GM19324 (cell line): ENCODE results near the gene VAPB.
A peak's percentile ranks its signal among the peaks of the same experiment; 100 is the strongest.
"Not testable (repeated sequence)": the region's sequence is repeated elsewhere in the genome, so short reads cannot be mapped to it uniquely, and the experiment has no call there.

Experiments
- ATAC-seq: cut with Tn5 transposase; IDR thresholded peaks from one replicate; pipeline ENCODE4 v1.9.1; 2021; ENCODE audit warnings: mild to moderate bottlenecking, moderate library complexity; ENCODE audit not compliant: unreplicated experiment, low FRiP score

Gene VAPB, protein sequence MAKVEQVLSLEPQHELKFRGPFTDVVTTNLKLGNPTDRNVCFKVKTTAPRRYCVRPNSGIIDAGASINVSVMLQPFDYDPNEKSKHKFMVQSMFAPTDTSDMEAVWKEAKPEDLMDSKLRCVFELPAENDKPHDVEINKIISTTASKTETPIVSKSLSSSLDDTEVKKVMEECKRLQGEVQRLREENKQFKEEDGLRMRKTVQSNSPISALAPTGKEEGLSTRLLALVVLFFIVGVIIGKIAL

DNA sequence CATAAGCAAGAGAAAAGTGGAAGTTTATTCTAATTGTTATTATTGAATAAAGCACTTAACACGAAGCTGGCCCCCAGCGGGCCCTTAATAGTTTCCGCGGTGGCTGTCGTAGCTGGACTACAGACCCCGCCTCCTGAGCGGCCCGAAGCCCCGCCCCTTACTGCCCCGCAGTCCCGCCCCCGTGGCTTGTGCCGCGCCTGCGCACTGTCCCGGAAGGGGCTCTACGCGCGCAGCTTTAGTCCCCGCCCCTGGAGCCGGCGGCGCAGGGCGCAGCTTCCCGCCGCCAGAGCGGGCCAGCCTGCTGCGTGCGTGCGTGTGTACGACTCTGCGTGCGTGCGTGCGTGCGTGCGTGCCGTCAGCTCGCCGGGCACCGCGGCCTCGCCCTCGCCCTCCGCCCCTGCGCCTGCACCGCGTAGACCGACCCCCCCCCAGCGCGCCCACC is at the start of gene VAPB:
VAPB (plus strand) TSS at position 348 of the 442 bp plus-strand sequence. CDS start 231 bp downstream, outside the sequence.
- ATAC-seq, result peak; percentile 98

DNA sequence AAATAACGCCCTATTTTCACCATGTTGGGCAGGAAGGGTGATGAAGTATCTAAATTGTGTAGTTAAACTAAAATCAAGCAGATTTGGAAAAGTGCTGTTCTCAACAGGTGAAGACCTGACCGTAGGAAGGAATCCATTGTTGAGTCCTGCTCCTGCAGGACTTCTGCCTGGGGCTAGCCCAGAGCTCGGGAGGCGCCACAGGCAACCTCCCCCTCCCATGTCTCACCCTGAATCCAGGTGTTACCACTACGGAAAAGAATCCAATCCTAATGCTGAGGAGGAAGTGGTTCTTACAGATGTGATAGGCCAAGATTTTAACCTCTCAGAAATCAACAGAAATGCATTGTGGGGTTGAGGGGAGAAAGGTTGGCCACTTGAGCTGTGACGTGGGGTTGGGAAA is 49.3 kb upstream of the VAPB start:
- no peak for ATAC-seq

DNA sequence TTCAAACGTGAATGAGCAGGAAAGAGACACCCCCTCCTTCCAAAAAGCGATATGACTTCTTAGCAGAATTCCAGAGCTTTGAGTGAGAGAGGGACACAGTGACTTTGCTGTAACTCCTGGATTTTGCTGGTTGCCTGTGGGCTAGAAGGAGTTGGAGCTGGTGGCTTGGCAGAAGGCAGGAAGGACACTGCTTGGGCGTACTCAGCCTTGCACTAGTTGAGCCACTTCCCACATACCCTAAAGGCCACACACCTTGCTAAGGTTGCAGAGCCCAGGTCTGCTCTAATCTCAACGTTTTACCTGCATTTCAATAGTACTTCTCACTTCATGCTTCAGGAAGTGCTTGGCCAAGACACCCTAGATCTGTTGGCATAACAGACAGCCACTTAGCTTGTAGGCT is 48.9 kb upstream of the VAPB start:
- no peak for ATAC-seq

DNA sequence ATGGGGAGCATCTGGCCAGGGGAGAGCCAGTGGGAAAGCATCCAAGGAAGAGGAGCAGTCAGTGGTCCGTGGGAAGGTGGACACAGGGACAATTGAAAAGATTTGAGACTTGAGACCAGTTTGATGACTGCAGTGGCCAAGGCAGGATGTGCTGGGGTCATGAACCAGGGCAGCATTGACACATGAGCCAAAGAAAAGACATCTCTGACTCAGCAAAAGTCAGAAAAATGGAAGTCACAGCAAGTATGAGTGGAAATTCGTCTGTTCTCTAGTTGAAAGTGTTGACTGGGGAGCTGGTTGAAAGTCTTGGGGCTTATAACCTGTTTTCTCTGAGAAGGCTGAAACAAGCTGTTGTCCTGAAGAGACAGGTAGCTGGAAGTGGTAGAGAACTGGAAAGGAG is 48.2 kb upstream of the VAPB start:
- ATAC-seq, result no peak

DNA sequence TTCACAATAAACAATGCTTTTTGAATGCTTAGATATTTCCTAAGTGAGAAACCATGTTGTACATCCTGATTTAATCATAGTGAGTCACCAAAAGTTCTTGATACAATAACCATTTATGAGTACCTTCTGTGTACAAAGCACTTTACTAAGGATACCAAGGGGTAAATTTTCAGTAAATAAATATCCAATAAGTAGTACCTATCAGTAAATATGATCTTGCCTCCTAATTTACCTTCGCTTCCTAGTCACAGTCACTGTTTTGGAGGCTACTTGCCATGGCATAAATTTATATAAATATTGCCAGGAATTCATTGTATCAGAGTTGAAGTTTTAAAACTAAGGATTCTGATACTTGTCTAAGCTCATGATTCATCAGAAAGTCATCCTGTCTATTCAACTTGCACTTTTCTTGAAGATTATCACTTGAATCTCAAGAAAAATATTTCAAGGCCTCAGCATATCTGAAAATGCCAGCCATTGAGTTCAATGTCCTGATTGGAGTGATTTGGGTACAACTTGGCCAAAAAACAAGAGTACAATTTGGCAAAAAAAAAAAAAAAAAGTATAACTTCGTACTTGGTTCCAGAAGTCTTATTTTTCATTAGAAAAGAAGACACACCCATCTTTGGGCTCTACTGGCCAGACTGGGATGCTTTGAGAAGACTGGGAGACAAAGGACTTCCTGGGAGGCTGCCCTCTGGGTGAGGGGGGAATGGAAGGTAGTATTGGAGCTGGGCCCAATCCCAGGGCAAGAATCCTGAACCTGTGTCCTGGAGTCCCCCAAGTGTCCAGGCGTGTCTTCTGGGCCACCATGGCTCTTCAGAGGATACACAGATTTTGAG is 46.7 kb upstream of the VAPB start:
- no peak for ATAC-seq

DNA sequence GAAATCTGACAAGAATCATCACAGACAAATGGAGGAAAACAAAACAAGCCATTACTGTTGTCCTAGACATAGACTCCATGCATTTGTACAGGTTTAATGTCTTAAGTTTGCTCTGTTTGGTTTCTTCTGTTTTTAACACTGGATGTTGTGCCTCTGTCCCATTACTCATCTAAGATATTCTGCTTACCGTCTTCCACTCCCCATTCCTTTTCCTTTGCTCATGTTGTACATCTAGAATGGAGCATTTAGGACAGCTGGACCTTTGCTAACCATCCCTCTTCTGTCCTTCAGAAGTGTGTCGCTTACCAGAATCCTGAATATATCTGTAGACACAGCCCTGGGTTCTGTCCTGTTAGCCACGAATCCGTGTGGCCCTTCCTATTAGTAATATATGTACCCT is 44.3 kb upstream of the VAPB start:
- ATAC-seq, result no peak

DNA sequence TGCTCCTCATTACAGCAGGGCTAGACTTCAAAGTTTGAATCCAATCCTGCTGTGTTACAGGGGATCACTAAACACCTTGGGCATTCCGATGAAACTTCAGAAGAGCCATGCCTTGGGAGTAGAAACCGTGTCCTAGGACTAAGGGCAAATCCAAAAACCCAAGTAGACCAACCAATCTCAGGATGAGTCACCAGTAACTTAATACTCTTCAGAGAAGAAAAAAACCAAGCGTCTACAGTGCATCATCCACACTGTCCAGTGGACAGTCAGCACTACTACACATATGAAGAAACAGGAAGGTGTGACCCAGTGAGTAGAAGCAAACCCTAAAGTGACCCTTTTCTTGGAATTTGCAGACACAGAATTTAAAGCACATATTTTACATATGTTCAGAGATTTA is 39.5 kb upstream of the VAPB start:
- ATAC-seq, result no peak

DNA sequence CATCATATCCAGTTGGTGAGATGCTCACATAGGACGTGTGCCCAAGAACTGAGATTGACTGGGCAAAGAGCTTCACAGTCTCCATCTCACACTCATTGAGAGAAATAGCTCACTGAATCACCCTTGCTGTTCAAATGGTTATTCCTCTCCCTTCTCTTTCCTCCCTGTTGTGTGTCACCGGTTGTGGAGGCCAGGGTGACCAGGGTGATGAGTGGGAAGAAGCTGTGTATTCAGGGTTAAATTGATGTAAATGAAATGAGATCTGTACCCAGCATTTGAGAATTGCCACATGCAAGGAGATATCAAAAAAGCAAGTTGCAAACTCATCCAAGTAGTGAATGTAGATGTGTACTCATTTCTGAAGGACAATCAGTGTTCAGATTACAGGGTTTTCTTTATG is 36.6 kb upstream of the VAPB start:
- no peak for ATAC-seq

DNA sequence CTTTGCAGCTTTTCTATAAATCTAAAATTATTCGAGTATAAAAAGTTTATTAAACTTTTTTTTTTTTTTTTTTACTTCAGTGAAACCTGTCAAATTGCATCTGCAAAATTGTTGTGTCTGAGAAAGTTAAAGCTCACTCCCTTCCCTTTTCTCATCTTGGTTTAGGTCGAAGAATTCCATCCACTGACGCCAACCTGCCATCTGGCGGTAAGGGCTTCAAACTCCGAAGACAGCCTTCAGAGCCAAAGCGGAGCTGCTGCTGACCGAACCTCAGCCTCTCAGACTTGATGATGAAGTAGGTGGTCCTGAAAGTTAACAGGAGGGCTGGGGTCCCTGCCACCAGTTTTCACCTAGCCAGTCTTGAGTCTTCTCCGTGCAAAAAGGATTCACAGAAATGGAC is 29.6 kb upstream of the VAPB start:
- ATAC-seq, result no peak

DNA sequence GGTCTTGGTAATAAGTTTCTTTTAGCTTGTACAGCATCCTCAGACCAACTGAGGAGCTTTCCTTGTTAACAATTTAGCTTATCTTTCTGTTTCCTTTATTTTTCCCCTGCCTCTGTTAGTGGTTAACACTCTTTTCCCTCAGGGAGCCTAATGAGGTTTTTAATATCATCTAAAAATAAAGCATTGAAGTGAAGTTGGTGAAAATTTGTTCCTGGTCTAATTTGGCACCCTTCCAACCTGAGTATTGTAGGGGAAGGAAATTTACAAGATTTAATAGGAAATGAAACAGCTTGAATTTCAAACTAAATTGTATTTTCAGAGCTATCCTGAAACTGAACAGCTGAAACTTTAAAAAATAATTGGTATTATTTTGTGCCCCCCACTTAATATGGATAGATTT is 28.1 kb upstream of the VAPB start:
- ATAC-seq, result no peak

DNA sequence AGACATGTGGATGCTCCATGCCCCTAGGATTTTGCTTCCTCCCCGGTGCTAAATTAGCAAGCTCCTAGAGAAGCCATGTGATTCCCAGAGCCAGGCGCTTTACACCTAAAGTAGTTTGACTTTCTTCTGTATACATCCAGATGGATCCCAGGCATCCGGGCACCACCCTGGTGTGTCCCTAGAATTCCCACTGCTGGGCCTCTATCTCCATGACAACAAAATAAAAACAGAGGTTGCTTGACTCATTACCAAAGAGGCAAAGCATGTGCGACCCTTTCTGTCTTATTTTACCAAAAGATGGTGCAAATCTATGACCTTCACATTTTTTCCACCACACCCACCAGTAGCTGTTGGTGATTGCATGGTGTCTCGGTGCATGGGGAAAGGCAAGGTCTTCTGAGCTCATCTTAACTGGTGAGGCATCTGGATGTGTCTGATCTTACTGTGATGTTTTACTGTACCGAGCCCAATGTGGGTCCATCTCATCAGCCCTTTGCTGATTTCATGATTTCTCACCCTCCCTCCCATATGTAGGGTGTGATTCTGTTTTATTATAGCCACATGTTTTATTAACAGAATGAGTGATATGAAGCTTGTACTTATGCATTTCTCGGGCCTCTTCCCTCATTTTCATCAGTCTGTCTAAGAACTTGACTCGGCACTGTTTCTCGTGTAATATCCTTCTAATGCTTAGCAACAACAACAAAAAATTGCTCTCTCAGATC is 27.4 kb upstream of the VAPB start:
- no peak for ATAC-seq

DNA sequence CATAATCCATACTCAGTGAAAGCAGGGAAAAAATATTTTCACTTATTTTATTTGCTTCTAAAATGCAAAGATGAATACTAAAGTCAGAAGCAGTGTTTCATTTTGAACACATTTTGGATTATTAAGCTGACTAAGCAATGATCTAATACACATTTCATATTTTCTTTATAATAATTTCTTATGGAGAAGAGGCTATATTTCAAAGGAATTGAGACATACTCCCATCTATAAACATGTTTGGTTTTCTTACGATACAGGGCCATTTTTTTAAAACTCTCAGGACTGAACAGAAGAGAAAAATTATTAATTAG is 26.9 kb upstream of the VAPB start:
- no peak for ATAC-seq

DNA sequence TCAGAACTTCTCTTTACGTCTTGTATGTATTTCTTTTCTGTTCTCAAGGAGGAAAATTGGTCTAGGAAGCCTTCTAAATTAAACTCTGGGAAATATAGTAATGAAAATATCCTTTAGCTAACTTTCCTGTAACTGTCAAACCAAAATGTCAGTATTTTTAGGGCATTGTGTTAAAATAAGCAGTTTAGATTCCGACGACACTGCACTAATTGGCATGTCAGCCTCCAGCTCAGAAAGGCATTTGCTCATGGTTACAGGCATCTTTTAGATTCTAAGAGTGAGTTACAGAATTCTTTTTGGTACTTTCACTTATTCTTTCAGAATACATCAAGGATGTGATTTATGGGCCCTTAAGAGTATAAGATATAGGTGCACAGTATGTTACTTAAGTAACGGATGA is 26.1 kb upstream of the VAPB start:
- ATAC-seq, result no peak

DNA sequence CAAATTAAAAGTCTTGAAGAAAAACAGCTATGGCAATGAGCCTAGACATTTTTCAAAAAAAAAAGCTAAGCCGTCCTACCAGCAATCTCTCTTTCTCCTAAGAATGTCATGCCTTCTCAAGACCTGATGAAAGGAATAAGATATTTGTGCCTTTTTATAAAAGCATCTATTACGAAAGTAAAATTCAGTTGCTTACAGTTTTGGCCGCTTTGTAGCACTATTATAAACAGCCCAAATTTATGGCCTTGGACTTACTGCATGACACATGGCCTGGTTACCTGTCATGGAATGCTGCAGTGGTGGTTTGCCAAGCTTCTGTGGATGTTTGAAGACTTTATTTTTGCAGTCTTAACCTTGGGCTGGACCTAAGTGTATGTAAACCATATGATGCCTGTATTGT is 22.2 kb upstream of the VAPB start:
- ATAC-seq, result no peak

DNA sequence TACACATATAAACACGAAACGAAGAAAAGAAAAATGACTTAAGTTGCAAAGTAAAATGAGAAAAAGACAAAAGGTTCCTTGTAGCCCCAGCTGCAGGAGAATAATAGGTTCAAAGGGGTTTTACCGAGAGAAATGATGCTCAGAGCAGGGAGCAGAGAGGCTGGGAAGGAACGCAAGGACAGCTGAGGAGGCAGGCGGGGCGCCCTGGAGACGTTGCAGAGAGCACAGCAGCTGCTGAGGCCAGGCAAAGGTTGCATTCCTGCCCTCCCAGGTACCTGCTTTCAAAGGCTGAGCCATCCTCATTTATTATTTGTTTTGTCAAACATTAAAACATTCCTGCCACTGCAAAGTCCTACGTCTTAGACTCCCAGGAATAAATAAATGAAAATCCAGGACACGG is 16.2 kb upstream of the VAPB start:
- no peak for ATAC-seq

DNA sequence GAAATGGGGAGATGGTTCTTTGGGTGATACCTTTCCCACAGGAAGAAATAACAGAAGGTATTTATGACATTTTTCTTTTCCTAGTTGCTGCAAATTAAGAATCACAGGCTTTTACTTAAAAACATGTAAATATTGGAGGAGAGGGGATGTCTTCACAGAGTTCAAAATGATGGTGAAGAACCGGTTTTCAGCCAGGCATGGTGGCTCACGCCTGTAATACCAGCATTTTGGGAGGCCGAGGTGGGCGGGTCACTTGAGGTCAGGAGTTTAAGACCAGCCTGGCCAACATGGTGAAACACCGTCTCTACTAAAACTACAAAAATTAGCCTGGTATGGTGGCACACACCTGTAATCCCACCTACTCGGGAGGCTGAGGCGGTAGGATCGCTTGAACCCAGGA is 15.7 kb upstream of the VAPB start:
- ATAC-seq, result not testable (repeated sequence)

DNA sequence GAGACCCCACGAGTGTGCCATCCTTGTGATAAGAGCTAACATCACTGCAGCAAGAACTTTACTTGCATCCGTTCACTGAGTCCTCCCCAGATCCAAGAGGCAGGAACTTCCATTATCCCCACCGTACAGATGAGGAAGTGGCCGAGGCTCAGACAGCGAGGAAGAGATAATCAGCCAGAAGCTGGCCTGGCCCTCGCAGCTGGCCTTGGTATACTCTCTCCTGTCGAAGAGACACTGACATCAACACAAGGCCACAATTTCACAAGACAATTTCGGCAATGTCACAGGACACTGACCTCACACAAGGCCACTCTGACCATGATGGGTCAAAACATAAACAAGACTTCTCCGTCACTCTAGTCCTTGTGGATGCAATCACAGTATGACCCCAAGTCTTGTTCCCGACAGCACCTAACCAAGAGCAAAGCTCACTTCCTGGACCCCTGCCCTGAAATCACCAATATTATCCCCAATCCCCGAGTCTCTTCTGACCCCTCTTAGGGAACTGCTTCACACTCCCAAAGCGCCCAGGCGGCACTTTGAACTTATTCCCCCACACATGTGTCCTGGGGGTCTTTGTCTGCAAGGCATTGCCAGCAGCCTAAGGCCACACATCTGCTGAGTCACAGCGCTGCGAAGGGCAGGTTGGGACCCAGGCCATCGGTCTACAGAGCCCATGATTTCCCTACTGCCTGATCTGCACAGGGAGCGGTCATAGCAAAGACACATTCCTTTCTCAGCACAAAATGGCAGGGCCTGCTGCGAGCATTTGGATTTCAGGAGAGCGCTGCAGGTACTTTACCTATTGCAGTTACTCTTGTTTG is 14.8 kb upstream of the VAPB start:
- ATAC-seq, result no peak

DNA sequence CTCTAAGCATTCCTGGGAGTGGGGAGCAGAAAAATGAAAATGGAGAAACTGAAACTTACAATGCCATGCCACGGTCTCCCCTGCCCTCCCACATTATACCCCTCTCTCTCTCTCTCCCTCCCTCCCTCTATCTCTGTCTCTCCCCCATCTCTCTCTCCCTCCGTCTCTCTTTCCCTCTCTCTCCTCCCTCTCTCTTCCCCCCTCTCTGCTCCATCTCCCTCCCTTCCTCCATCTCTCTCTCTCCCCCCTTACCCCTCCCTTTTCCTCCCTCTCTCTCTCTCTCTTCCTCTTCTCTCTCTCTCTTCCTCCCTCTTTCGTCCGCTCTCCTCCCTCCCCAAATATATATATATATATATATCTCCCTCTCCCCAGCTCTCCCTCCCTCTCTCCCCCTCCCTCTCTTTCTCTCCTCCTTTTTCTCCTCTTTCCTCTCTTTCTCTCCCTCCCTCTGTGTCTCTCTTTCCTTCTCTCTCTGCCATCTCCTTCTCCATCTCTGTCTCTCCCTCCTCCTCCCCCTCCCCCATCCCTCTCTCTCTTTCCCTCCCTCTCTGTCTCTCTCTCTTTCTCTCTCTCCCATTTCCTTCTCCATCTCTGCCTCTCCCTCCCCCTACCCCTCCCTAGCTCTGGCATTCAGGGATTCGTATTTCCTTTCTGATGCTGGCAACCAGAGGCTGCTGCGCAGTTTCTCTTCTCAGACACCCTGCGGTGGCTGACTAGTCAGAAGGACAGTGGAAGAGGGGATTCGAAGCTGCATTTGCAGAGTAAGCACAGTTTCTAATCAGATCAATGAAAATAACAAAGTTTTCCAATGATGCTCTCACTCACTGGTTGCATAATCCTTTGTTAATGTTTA is 13.9 kb upstream of the VAPB start:
- ATAC-seq, result no peak

DNA sequence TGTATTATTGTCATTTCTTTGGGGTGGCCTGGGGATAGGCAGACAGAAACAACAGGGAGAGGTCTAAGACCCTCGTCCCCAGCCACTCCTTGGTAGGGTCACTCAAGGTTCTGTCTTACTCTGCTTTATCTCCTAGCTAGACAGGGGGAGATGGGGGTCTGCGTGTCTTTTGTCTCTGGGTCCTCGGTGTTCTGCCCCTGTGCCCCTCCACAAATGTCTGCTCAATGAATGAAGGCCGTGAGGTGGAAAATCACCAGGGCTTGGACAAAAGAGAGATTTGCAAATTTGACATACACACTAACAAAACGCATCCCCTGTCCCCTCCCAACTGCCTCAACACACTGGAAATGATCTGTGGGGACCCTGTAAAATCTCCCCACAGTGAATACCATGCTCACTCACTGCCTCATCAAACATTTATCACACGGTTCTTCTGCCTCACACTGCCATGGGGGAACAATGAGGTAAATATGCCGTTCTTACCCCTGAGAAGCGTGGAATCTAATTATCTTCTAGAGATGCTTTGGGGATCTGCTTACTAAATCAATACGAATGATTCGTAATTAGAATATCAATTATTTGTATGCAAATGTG is 13.2 kb upstream of the VAPB start:
- no peak for ATAC-seq
